Measurements from ENCODE around the gene PGM1. TPM values are rescaled to one million over a fixed set of nuclear protein-coding genes. Genes with fewer than 3 reads are reported as not detected.

Gene PGM1
- total and polyA plus RNA-seq, 2 of the 13 experiments (the other 11 are each of a cell fraction or from before 2014, with no cell fraction given), result 51.6 to 105 TPM

GRCh38 chr1:63634471-63634870 lies 41.3 kb downstream of the PGM1 start (continued):
- TF ChIP-seq ETS1 (CRISPR knock-in tag; IDR thresholded peaks at IDR 0.05) (no peak), ZBTB25 (CRISPR knock-in tag; IDR thresholded peaks at IDR 0.05) (no peak), KDM1A (CRISPR knock-in tag; IDR thresholded peaks at IDR 0.05) (no peak)

- POLR2A ChIA-PET, result no interaction called here
- no peak for TF ChIP-seq ZNF589 (CRISPR knock-in tag; conservative IDR thresholded peaks at IDR 0.05)
- no peak for TF ChIP-seq POGK (CRISPR knock-in tag; conservative IDR thresholded peaks at IDR 0.05)
- TF ChIP-seq ZMYM4 (CRISPR knock-in tag; IDR thresholded peaks at IDR 0.05), result no peak
- no peak for TF ChIP-seq RBM22 (optimal IDR thresholded peaks at IDR 0.05; ENCODE audit: low read length)
- TF ChIP-seq ZKSCAN5 (CRISPR knock-in tag; IDR thresholded peaks at IDR 0.05), result no peak
- no peak for TF ChIP-seq ZSCAN29 (CRISPR knock-in tag; conservative IDR thresholded peaks at IDR 0.05)
- no peak for TF ChIP-seq TBL1XR1 (IDR thresholded peaks at IDR 0.05; ENCODE audit: borderline replicate concordance, low read length, partially characterized antibody)
- TF ChIP-seq KAT8 (CRISPR knock-in tag; IDR thresholded peaks at IDR 0.05), result no peak
- no peak for TF ChIP-seq TEF (CRISPR knock-in tag; IDR thresholded peaks at IDR 0.05)
- TF ChIP-seq PHF20 (CRISPR knock-in tag; IDR thresholded peaks at IDR 0.05), result no peak
- TF ChIP-seq ZNF577 (CRISPR knock-in tag; IDR thresholded peaks at IDR 0.05; ENCODE audit: borderline replicate concordance, low read depth), result no peak
- no peak for TF ChIP-seq ZNF569 (CRISPR knock-in tag; IDR thresholded peaks at IDR 0.05; ENCODE audit: borderline replicate concordance)
- TF ChIP-seq ZNF678 (CRISPR knock-in tag; IDR thresholded peaks at IDR 0.05), result no peak
- no peak for TF ChIP-seq HOXD1 (CRISPR knock-in tag; IDR thresholded peaks at IDR 0.05)
- TF ChIP-seq CHCHD3 (CRISPR knock-in tag; IDR thresholded peaks at IDR 0.05), result no peak
These were observed 42.5 kb downstream of the PGM1 start for GRCh38 chr1:63635681-63636080.

More at GRCh38 chr1:63635681-63636080, 42.5 kb downstream of the PGM1 start:
- H3K27me3 ChIP-seq (ENCODE audit: control insufficient read depth in 1 of 2, insufficient read depth in 2 of 2, low read length in 2 of 2), result no peaks in the 10 kb centered on the region
- no peak for DNase-seq (ENCODE audit: low spot score)
- H3K9ac ChIP-seq (ENCODE audit: insufficient read depth, low read depth, low read length), result no peak overlapping the region
- H3K36me3 ChIP-seq (replicated peaks in 1 of 2; ENCODE audit: control insufficient read depth in 1 of 2, insufficient read depth in 2 of 2, low read length in 2 of 2), result peaks cover 20 to 69% of the 10 kb centered on the region in 2 experiments
- H3K4me2 ChIP-seq (ENCODE audit: low read depth, low read length), result no peak overlapping the region
- no peak overlapping the region for H3K27ac ChIP-seq (ENCODE audit: extremely low read length, insufficient read depth, low read length)
- intact Hi-C loops (cut with micrococcal nuclease; ENCODE audit: unreplicated experiment), result no loop called here
- in situ Hi-C loops (cut with HindIII; ENCODE audit: extremely low pct_ligation_motif_present, low pct_unique_long_range_greater_than_20kb), result no loop called here
- no peaks in the 10 kb centered on the region for H4K20me1 ChIP-seq (ENCODE audit: insufficient read depth, low read length)
- CTCF ChIA-PET (ENCODE audit: low intra/inter-chr PET ratio, low total read pairs), result no interaction called here
- no peaks in the 10 kb centered on the region for H3K9me3 ChIP-seq (ENCODE audit: low read length)
- H3K4me1 ChIP-seq (ENCODE audit: insufficient read depth, low read length), result peaks cover 66% of the 10 kb centered on the region
- H3K4me3 ChIP-seq (replicated peaks in 1 of 3; ENCODE audit: insufficient read depth in 1 of 3, low read depth in 2 of 3, low read length in 3 of 3), result no peak overlapping the region
- FAIRE-seq, result no peak
- no peaks in the 10 kb centered on the region for H3K79me2 ChIP-seq (ENCODE audit: insufficient read depth, low read length)
- ATAC-seq, result no peak
- 100% methylated on average over 1 of the region's 1 CpG for WGBS (ENCODE audit: low lambda C conversion rate)
- no peak overlapping the region for H2AFZ ChIP-seq (ENCODE audit: low read length)
- BruUV-seq (replicated peaks), result no TSS peak

Measured in HepG2 (cell line).